Measurements from ENCODE around the gene C16orf90. TPM values are rescaled to one million over a fixed set of nuclear protein-coding genes. Genes with fewer than 3 reads are reported as not detected.

Gene C16orf90
- total RNA-seq, 2 experiments from 2014 or later = not detected

GRCh38 chr16:3520413-3520812 lies 25.1 kb upstream of the C16orf90 start:
- no peak for TF ChIP-seq CTCF (conservative IDR thresholded peaks at IDR 0.05; ENCODE audit: low read length)
- no peak for TF ChIP-seq EZH2phosphoT487 (IDR thresholded peaks at IDR 0.05; ENCODE audit: borderline replicate concordance, low read depth, low read length)
- intact Hi-C loops (cut with micrococcal nuclease; ENCODE audit: unreplicated experiment) = no loop called here
- no peaks in the 10 kb centered on the region for H3K9me3 ChIP-seq (ENCODE audit: low read length)
- H3K4me1 ChIP-seq (ENCODE audit: insufficient read depth, low read length, poor library complexity, severe bottlenecking) = peaks cover 8% of the 10 kb centered on the region
- no peaks in the 10 kb centered on the region for H3K9me2 ChIP-seq (ENCODE audit: insufficient read depth, low read length)
- no peaks in the 10 kb centered on the region for H4K20me1 ChIP-seq (ENCODE audit: insufficient read depth, low read length)
- H3K79me2 ChIP-seq (ENCODE audit: insufficient read depth, low read depth, low read length) = no peaks in the 10 kb centered on the region
- CTCF ChIA-PET (ENCODE audit: unreplicated experiment) = no interaction called here
- no TSS peak for BruUV-seq (replicated peaks)
- DNase-seq (ENCODE audit: low spot score) = no peak
- POLR2A ChIA-PET = interaction anchor here (0.6 kb wide), 1 partner anchor 47 kb away, joined by 4 read pairs; no protein-coding TSS in a partner anchor
- H3K4me3 ChIP-seq (ENCODE audit: low read depth, low read length, poor library complexity, severe bottlenecking) = no peak overlapping the region
- no peak overlapping the region for H3K27ac ChIP-seq (ENCODE audit: low read depth, low read length, poor library complexity, severe bottlenecking)
- peaks cover 16% of the 10 kb centered on the region; the same call in 1 of the 2 replicates for H3K36me3 ChIP-seq (ENCODE audit: insufficient read depth, low read length)
- H2AFZ ChIP-seq (ENCODE audit: low read length) = no peak overlapping the region
- H3K4me2 ChIP-seq (ENCODE audit: low read length) = no peak overlapping the region

GRCh38 chr16:3519581-3519980 lies 24.3 kb upstream of the C16orf90 start:
- Histone ChIP-seq H3K36me3 (ENCODE audit: insufficient read depth, low read length) (peaks cover 16% of the 10 kb centered on the region; the same call in 1 of the 2 replicates), H3K4me2 (ENCODE audit: low read length) (no peak overlapping the region), H3K4me1 (ENCODE audit: insufficient read depth, low read length, poor library complexity, severe bottlenecking) (no peaks in the 10 kb centered on the region), H3K9me2 (ENCODE audit: insufficient read depth, low read length) (no peaks in the 10 kb centered on the region), H3K79me2 (ENCODE audit: insufficient read depth, low read depth, low read length) (no peaks in the 10 kb centered on the region), H4K20me1 (ENCODE audit: insufficient read depth, low read length) (no peaks in the 10 kb centered on the region), H3K9me3 (ENCODE audit: low read length) (no peaks in the 10 kb centered on the region), H3K4me3 (ENCODE audit: low read depth, low read length, poor library complexity, severe bottlenecking) (no peak overlapping the region), H3K27ac (ENCODE audit: low read depth, low read length, poor library complexity, severe bottlenecking) (no peak overlapping the region), H2AFZ (ENCODE audit: low read length) (no peak overlapping the region)
- no peak for DNase-seq (ENCODE audit: low spot score)
- POLR2A ChIA-PET = no interaction called here
- CTCF ChIA-PET (ENCODE audit: unreplicated experiment) = no interaction called here
- intact Hi-C loops (cut with micrococcal nuclease; ENCODE audit: unreplicated experiment) = no loop called here
- TF ChIP-seq CTCF (conservative IDR thresholded peaks at IDR 0.05; ENCODE audit: low read length) (no peak), EZH2phosphoT487 (IDR thresholded peaks at IDR 0.05; ENCODE audit: borderline replicate concordance, low read depth, low read length) (no peak)
- no TSS peak for BruUV-seq (replicated peaks)

GRCh38 chr16:3518986-3519348 lies 23.7 kb upstream of the C16orf90 start:
- POLR2A ChIA-PET = no interaction called here
- intact Hi-C loops (cut with micrococcal nuclease; ENCODE audit: unreplicated experiment) = no loop called here
- Histone ChIP-seq H3K9me2 (ENCODE audit: insufficient read depth, low read length) (no peaks in the 10 kb centered on the region), H3K79me2 (ENCODE audit: insufficient read depth, low read depth, low read length) (no peaks in the 10 kb centered on the region), H3K4me2 (ENCODE audit: low read length) (no peak overlapping the region), H3K9me3 (ENCODE audit: low read length) (no peaks in the 10 kb centered on the region), H4K20me1 (ENCODE audit: insufficient read depth, low read length) (no peaks in the 10 kb centered on the region), H3K27ac (ENCODE audit: low read depth, low read length, poor library complexity, severe bottlenecking) (no peak overlapping the region), H3K4me1 (ENCODE audit: insufficient read depth, low read length, poor library complexity, severe bottlenecking) (no peaks in the 10 kb centered on the region), H3K36me3 (ENCODE audit: insufficient read depth, low read length) (peaks cover 14% of the 10 kb centered on the region; the same call in 1 of the 2 replicates), H2AFZ (ENCODE audit: low read length) (no peak overlapping the region), H3K4me3 (ENCODE audit: low read depth, low read length, poor library complexity, severe bottlenecking) (no peak overlapping the region)
- CTCF ChIA-PET (ENCODE audit: unreplicated experiment) = interaction anchor here (0.6 kb wide), 1 partner anchor 193 kb away, joined by 3 read pairs; no protein-coding TSS in a partner anchor
- no peak for DNase-seq (ENCODE audit: low spot score)
- no TSS peak for BruUV-seq (replicated peaks)
- TF ChIP-seq CTCF (conservative IDR thresholded peaks at IDR 0.05; ENCODE audit: low read length) = no peak
- no peak for TF ChIP-seq EZH2phosphoT487 (IDR thresholded peaks at IDR 0.05; ENCODE audit: borderline replicate concordance, low read depth, low read length)

Data from OCI-LY7 (cell line).